Endothelial cell of umbilical vein (primary cell): Measurements from ENCODE around the gene MS4A1. TPM values are rescaled to one million over a fixed set of nuclear protein-coding genes. Genes with fewer than 3 reads are reported as not detected.

Source experiments
- BruUV-seq: library from RNA; stranded (reverse); fragments of 400-500 nt; replicated peaks from 2 replicates; lab custom pipeline; 2021; lab: Mats Ljungman, UMichigan
- CTCF ChIA-PET: fragments of 300-600, 350-600 bp; sonication (Branson Sonifier 250); formaldehyde crosslinking; loops from one replicate; lab custom pipeline; 2021; ENCODE audit warnings: antibody characterized with exemption, inconsistent platforms; lab: Charles Lee
- POLR2A ChIA-PET: fragments of 300-600, 350-600 bp; sonication (Branson Sonifier 250); formaldehyde crosslinking; loops from one replicate; lab custom pipeline; 2021; ENCODE audit warnings: antibody characterized with exemption, inconsistent platforms; lab: Charles Lee
- DNase-seq: peaks from one replicate; pipeline ENCODE4 v3.0.0-alpha.2; 2011; ENCODE audit warnings: low read depth, low spot score
- FAIRE-seq: peaks from 2 replicates; lab custom pipeline; 2011; peaks lifted over from hg19 to GRCh38; lab: Jason Lieb, UNC
- H2AFZ ChIP-seq: 2 replicates; pipeline ENCODE4 v1.6.0; 2012; ENCODE audit warnings: low read depth, low read length, control low read depth, inconsistent platforms
- H3K27ac ChIP-seq: 2 replicates; pipeline ENCODE4 v1.5.1; 2011; ENCODE audit warnings: low read depth, mild to moderate bottlenecking, control low read depth, low read length, moderate library complexity; ENCODE audit not compliant: insufficient read depth
- H3K27me3 ChIP-seq, 2 experiments: 2 replicates each; pipeline versions ENCODE4 v1.6.0 to v1.6.1; 2011; ENCODE audit warnings: low read length in 2 of 2, mixed read lengths in 1 of 2; ENCODE audit not compliant: control insufficient read depth in 2 of 2, insufficient read depth in 2 of 2
- H3K36me3 ChIP-seq, 2 experiments: 2 replicates in 1 of 2; 3 replicates in 1 of 2; pipeline ENCODE4 v1.5.1; 2011; ENCODE audit warnings: low read length in 2 of 2, mild to moderate bottlenecking in 1 of 2, moderate library complexity in 1 of 2; ENCODE audit not compliant: control insufficient read depth in 2 of 2, insufficient read depth in 2 of 2; ENCODE audit errors: extremely low read depth in 1 of 2
- H3K4me1 ChIP-seq: 3 replicates; pipeline ENCODE4 v1.5.1; 2011; ENCODE audit warnings: mild to moderate bottlenecking, low read length; ENCODE audit not compliant: control insufficient read depth, insufficient read depth; ENCODE audit errors: extremely low read depth
- H3K4me2 ChIP-seq: 2 replicates; pipeline ENCODE4 v1.6.1; 2011; ENCODE audit warnings: low read length, control low read depth, mixed read lengths; ENCODE audit not compliant: insufficient read depth
- H3K4me3 ChIP-seq, 3 experiments: fragments of 200-600 bp in 1 of 3; sonication (generic), shearing (Covaris generic) in 1 of 3; replicated peaks in 1 of 3; 2 replicates each; pipeline ENCODE4 v1.5.1; 2011 to 2016; ENCODE audit warnings: control low read depth in 3 of 3, low read length in 3 of 3, mild to moderate bottlenecking in 2 of 3, inconsistent platforms in 1 of 3, low read depth in 1 of 3, moderate library complexity in 1 of 3; ENCODE audit not compliant: insufficient read depth in 1 of 3
- H3K79me2 ChIP-seq: 2 replicates; pipeline ENCODE4 v1.6.0; 2012; ENCODE audit warnings: low read length, inconsistent platforms; ENCODE audit not compliant: control insufficient read depth, insufficient read depth
- H3K9ac ChIP-seq: replicated peaks from 2 replicates; pipeline ENCODE3; 2011; ENCODE audit warnings: low read length, control low read depth; ENCODE audit not compliant: insufficient read depth; ENCODE audit errors: extremely low read depth
- H3K9me1 ChIP-seq: replicated peaks from 3 replicates; pipeline ENCODE4 v1.6.0; 2011; ENCODE audit warnings: mild to moderate bottlenecking, low read length; ENCODE audit not compliant: control insufficient read depth, insufficient read depth; ENCODE audit errors: extremely low read depth
- H3K9me3 ChIP-seq: replicated peaks from 2 replicates; pipeline ENCODE4 v1.5.1; 2012; ENCODE audit warnings: low read length, inconsistent platforms; ENCODE audit not compliant: control insufficient read depth, insufficient read depth
- H4K20me1 ChIP-seq: replicated peaks from 2 replicates; pipeline ENCODE3; 2011; ENCODE audit warnings: mild to moderate bottlenecking, low read length; ENCODE audit not compliant: control insufficient read depth, insufficient read depth; ENCODE audit errors: extremely low read depth
- CTCF ChIP-seq, 2 donors: IDR thresholded peaks; 1 replicate in 1 of 2; 2 replicates in 1 of 2; pipeline ENCODE4 v1.5.1; 2011; ENCODE audit warnings: low read length in 2 of 2, mild to moderate bottlenecking in 2 of 2, moderate library complexity in 2 of 2, control low read depth in 1 of 2, inconsistent platforms in 1 of 2, low read depth in 1 of 2; ENCODE audit not compliant: insufficient read depth in 1 of 2; ENCODE audit errors: extremely low read depth in 1 of 2
- GATA2 ChIP-seq: IDR thresholded peaks from 2 replicates; pipeline ENCODE4 v1.7.0; 2011; ENCODE audit warnings: low read depth, mild to moderate bottlenecking, moderate library complexity, mixed read lengths, low read length; ENCODE audit not compliant: insufficient read length, insufficient read depth
- JUN ChIP-seq: IDR thresholded peaks from 2 replicates; pipeline ENCODE4 v1.6.1; 2011; ENCODE audit warnings: borderline replicate concordance, low read depth; ENCODE audit not compliant: insufficient read length, insufficient read depth
- MAX ChIP-seq: IDR thresholded peaks from 2 replicates; pipeline ENCODE4 v1.6.1; 2011; ENCODE audit not compliant: insufficient read depth, insufficient read length
- POLR2A ChIP-seq: IDR thresholded peaks from 2 replicates; pipeline ENCODE4 v1.6.1; 2012; ENCODE audit warnings: low read depth, mild to moderate bottlenecking, control low read depth, low read length
- dilution Hi-C: fragments of 300-500 bp; cut with MboI; formaldehyde crosslinking; loops from one replicate; pipeline ENCODE4 v1.15.0; 2019; ENCODE audit warnings: low sequenced_read_pairs; ENCODE audit not compliant: extremely low pct_ligation_motif_present
- intact Hi-C: fragments of 100-400 bp; cut with micrococcal nuclease; formaldehyde crosslinking; loops from one replicate; pipeline ENCODE4 v1.10.0; 2022
- polyA plus RNA-seq, 4 experiments: library from polyadenylated mRNA; depleted of rRNA in 3 of 4; stranded (reverse) in 3 of 4; unstranded in 1 of 4; fragments of >200 nt; gene quantifications; 2 replicates each; pipeline versions ENCODE4 v1.2.1 to v1.2.3, GENCODE V29; 2011 to 2012; ENCODE audit warnings: missing spikeins in 1 of 4
- total RNA-seq: library from RNA; stranded (reverse); gene quantifications from 2 replicates; pipeline ENCODE4 v1.2.3, GENCODE V29; 2021

The MS4A1 gene
- total and polyA plus RNA-seq, 2 donors (not counting 3 experiments of a cell fraction or from before 2014, with no cell fraction given): not detected

GRCh38 chr11:60512651-60513225, 57.1 kb downstream of the MS4A1 start:
- no peak overlapping the region for H3K4me3 ChIP-seq
- H3K27ac ChIP-seq: no peak overlapping the region
- POLR2A ChIA-PET: no interaction called here
- CTCF ChIA-PET: no interaction called here
- dilution Hi-C loops (no loop called here), intact Hi-C loops (no loop called here)
- no peaks in the 10 kb centered on the region for H3K79me2 ChIP-seq
- no peak overlapping the region for H3K4me2 ChIP-seq
- H3K36me3 ChIP-seq: no peaks in the 10 kb centered on the region
- DNase-seq (no peak), FAIRE-seq (no peak)
- H2AFZ ChIP-seq: no peak overlapping the region
- H3K9me1 ChIP-seq: no peaks in the 10 kb centered on the region
- H3K4me1 ChIP-seq: no peaks in the 10 kb centered on the region
- no peaks in the 10 kb centered on the region for H3K9me3 ChIP-seq
- no peaks in the 10 kb centered on the region for H3K27me3 ChIP-seq
- no TSS peak for BruUV-seq
- no peaks in the 10 kb centered on the region for H4K20me1 ChIP-seq
- no peak for TF ChIP-seq POLR2A
- no peak for TF ChIP-seq JUN
- no peak for TF ChIP-seq GATA2
- TF ChIP-seq MAX: no peak
- TF ChIP-seq CTCF (IDR thresholded peaks at IDR 0.05; ENCODE audit: extremely low read depth in 1 of 2, insufficient read depth in 1 of 2, low read depth in 1 of 2, low read length in 2 of 2): no peak
- no peak overlapping the region for H3K9ac ChIP-seq
